ENCODE measurements around the gene FOXP1.

The FOXP1 gene

GRCh38 chr3:71251156-71251775 is 332.3 kb downstream of the FOXP1 start:
- no peak for DNase-seq

- no peak for DNase-seq
These were observed 333.5 kb downstream of the FOXP1 start for GRCh38 chr3:71250026-71250425.

GRCh38 chr3:71247958-71248335 is 335.6 kb downstream of the FOXP1 start:
- DNase-seq = no peak

- DNase-seq = peak; percentile 7
These were observed 336.1 kb downstream of the FOXP1 start for GRCh38 chr3:71247221-71247957.

GRCh38 chr3:71245971-71246880 is 337.3 kb downstream of the FOXP1 start:
- no peak for DNase-seq

- no peak for DNase-seq
These were observed 338.6 kb downstream of the FOXP1 start for GRCh38 chr3:71244826-71245488.

- DNase-seq = no peak
These were observed 339.2 kb downstream of the FOXP1 start for GRCh38 chr3:71244153-71244825.

- no peak for DNase-seq
These were observed 340.3 kb downstream of the FOXP1 start for GRCh38 chr3:71243229-71243628.

GRCh38 chr3:71241981-71242560 is 341.5 kb downstream of the FOXP1 start:
- no peak for DNase-seq

- DNase-seq = no peak
These were observed 342.2 kb downstream of the FOXP1 start for GRCh38 chr3:71241246-71241901.

GRCh38 chr3:71240034-71240433 is 343.5 kb downstream of the FOXP1 start:
- no peak for DNase-seq

- no peak for DNase-seq
These were observed 345.2 kb downstream of the FOXP1 start for GRCh38 chr3:71238355-71238757.

- no peak for DNase-seq
These were observed 345.9 kb downstream of the FOXP1 start for GRCh38 chr3:71237672-71238071.

GRCh38 chr3:71235846-71236245 is 347.7 kb downstream of the FOXP1 start:
- DNase-seq = no peak

- no peak for DNase-seq
These were observed 350.6 kb downstream of the FOXP1 start for GRCh38 chr3:71232895-71233294.

- DNase-seq = no peak
These were observed 351.3 kb downstream of the FOXP1 start for GRCh38 chr3:71232175-71232679.

GRCh38 chr3:71231680-71232079 is 351.8 kb downstream of the FOXP1 start:
- DNase-seq = no peak

GRCh38 chr3:71229905-71230657 is 353.4 kb downstream of the FOXP1 start:
- no peak for DNase-seq

- no peak for DNase-seq
These were observed 355.2 kb downstream of the FOXP1 start for GRCh38 chr3:71228156-71228866.

- no peak for DNase-seq
These were observed 356.3 kb downstream of the FOXP1 start for GRCh38 chr3:71227270-71227661.
